GOT3 (cell line): ENCODE measurements around the gene KCNIP3.
"Not testable (repeated sequence)": the region's sequence is repeated elsewhere in the genome, so short reads cannot be mapped to it uniquely, and the experiment has no call there.

Source experiments
- DNase-seq: peaks from one replicate; lab custom pipeline; 2025; ENCODE audit warnings: mixed read lengths; lab: John Stamatoyannopoulos, UW

The KCNIP3 gene

GRCh38 chr2:95348609-95349567 lies 51.7 kb downstream of the KCNIP3 start:
- DNase-seq = no peak

- DNase-seq = no peak
Measured at GRCh38 chr2:95349568-95350322, 52.6 kb downstream of the KCNIP3 start.

- no peak for DNase-seq
Measured at GRCh38 chr2:95350368-95350767, 53.2 kb downstream of the KCNIP3 start.

GRCh38 chr2:95350774-95351597 lies 53.8 kb downstream of the KCNIP3 start:
- no peak for DNase-seq

GRCh38 chr2:95351598-95351915 lies 54.4 kb downstream of the KCNIP3 start:
- no peak for DNase-seq

GRCh38 chr2:95352310-95353054 lies 55.3 kb downstream of the KCNIP3 start:
- no peak for DNase-seq

GRCh38 chr2:95353055-95353575 lies 56.0 kb downstream of the KCNIP3 start:
- DNase-seq = no peak

GRCh38 chr2:95353613-95354468 lies 56.7 kb downstream of the KCNIP3 start:
- DNase-seq = no peak

GRCh38 chr2:95354469-95354901 lies 57.3 kb downstream of the KCNIP3 start:
- no peak for DNase-seq

- DNase-seq = no peak
Measured at GRCh38 chr2:95354925-95355324, 57.8 kb downstream of the KCNIP3 start.

- not testable (repeated sequence) for DNase-seq
Measured at GRCh38 chr2:95355486-95355885, 58.3 kb downstream of the KCNIP3 start.

GRCh38 chr2:95356821-95357700 lies 59.9 kb downstream of the KCNIP3 start:
- no peak for DNase-seq

GRCh38 chr2:95357717-95358280 lies 60.7 kb downstream of the KCNIP3 start:
- DNase-seq = no peak

GRCh38 chr2:95359031-95359430 lies 61.9 kb downstream of the KCNIP3 start:
- DNase-seq = no peak

- no peak for DNase-seq
Measured at GRCh38 chr2:95359501-95359930, 62.4 kb downstream of the KCNIP3 start.

GRCh38 chr2:95361216-95361980 lies 64.3 kb downstream of the KCNIP3 start:
- DNase-seq = no peak

- DNase-seq = no peak
Measured at GRCh38 chr2:95362486-95362885, 65.3 kb downstream of the KCNIP3 start.

- no peak for DNase-seq
Measured at GRCh38 chr2:95366514-95366913, 69.4 kb downstream of the KCNIP3 start.
